HG02884 (cell line): ENCODE data around the gene CDHR4.
"Not testable (repeated sequence)": the region's sequence is repeated elsewhere in the genome, so short reads cannot be mapped to it uniquely, and the experiment has no call there.

Experiments used
- ATAC-seq: cut with Tn5 transposase; IDR thresholded peaks from one replicate; pipeline ENCODE4 v1.9.1; 2021; ENCODE audit warnings: mild to moderate bottlenecking, moderate library complexity; ENCODE audit not compliant: unreplicated experiment

Gene CDHR4

GRCh38 chr3:49781415-49782199, 18.1 kb downstream of the CDHR4 start:
- ATAC-seq = no peak

- not testable (repeated sequence) for ATAC-seq
Observed at GRCh38 chr3:49780975-49781365, 18.7 kb downstream of the CDHR4 start.

- no peak for ATAC-seq
Observed at GRCh38 chr3:49780080-49780974, 19.3 kb downstream of the CDHR4 start.

DNA sequence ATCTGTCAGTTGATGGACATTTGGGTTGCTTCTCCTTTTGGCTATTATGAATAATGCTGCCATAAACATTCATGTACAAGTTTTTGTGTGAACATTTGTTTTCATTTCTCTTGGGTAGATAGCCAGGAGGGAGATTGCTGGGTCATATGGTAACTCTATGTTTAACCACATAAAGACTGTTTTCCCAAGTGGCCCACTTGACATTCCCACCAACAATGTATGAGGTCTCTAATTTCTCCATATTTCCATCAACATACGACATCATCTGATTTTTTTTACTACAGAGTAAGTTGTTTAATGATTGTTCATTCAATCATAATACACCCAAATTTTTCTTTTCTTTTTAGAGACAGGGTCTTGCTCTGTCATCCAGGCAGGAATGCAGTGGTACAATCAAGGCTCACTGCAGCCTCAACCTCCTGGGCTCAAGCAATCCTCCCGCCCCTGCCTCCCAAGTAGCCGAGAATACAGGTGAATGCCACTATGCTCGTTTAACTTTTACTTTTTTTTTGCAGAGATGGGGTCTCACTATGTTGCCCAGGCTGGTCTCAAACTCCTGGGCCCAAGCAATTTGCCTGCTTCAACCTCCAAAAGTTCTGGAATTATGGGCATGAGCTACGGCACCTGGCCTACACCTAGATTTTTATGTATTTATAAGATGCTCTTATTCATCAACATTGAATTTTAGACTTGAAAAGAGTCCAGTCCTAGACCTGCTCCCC, 20.2 kb downstream of the CDHR4 start:
- no peak for ATAC-seq

GRCh38 chr3:49776101-49776500, 23.6 kb downstream of the CDHR4 start:
- ATAC-seq = not testable (repeated sequence)

DNA sequence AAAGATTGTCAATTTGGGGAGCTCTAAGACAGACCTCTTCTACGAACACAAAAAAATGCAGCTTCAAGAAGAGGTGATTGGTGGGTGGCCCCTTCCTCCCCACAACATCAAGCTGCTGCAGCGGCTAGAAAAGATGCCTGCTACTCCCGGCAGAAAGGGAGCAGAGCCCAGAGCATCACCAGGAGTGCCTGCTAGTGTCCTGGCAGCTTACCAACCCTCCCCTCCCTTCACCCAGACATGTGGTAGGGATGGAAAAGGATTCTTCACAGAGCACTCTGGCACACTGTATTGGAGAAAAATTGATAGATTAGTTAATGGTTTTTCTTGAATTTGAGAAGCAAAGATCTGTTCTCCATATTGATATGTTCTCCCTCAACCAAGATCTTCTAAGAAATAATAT, 24.1 kb downstream of the CDHR4 start:
- no peak for ATAC-seq

DNA sequence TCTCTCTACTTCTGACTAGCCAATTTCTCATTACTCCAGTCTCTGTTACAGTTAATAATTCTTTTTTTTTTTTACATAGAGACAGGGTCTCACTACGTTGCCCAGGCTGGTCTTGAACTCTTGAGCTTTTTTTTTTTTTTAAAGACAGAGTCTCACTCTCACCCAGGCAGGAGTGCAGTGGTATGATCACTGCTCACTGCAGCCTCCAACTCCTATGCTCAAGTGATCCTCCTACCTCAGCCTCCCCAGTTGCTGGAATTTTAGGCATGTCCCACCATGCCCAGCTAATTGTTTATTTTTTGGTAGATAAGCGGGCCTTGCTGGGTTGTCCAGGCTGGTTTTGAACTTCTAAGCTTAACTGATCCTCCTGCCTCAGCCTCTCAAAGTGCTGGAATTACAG, 27.0 kb downstream of the CDHR4 start:
- ATAC-seq = no peak

DNA sequence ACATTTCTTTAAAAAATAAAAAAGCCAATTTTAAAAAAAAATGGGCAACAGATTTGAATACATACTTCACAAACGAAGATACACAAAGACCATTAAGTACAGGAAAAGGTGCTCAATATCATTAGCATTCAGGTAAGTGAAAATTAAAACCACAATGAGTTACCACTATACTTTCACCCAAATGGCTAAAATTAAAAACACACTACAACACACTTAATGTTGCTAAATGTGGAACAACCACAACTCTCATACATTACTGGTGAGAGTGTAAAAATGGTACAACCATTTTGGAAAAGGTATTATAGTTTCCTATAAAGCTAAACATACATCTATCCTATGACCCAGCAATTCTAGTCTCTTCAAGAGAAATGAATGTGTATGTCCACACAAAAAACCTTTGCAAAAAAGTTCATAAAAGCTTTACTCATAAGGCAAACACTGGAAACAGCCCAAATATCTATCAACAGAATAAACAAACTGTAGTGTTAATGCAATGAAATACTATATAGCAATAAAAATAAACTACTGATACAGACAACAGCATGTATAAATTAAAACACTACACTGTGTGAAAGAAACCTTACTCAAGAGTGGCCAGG, 28.2 kb downstream of the CDHR4 start:
- ATAC-seq = no peak

DNA sequence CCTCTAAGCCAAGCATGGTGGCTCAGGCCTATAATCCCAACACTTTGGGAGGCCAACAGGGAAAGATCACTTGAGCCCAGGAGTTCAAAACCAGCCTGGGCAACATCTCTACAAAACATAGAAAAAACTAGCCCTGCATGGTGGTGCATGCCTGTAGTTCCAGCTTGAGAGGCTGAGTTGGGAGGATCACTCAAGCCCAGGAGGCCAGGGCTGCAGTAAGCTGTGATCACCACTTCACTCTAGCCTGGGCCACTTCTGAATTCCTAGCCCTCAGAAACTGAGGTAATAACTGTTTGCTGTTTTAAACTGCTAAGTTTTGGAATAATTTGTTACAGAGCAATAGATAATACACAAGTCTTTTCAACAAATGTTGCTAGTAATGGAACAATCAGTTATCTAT, 29.7 kb downstream of the CDHR4 start:
- no peak for ATAC-seq

DNA sequence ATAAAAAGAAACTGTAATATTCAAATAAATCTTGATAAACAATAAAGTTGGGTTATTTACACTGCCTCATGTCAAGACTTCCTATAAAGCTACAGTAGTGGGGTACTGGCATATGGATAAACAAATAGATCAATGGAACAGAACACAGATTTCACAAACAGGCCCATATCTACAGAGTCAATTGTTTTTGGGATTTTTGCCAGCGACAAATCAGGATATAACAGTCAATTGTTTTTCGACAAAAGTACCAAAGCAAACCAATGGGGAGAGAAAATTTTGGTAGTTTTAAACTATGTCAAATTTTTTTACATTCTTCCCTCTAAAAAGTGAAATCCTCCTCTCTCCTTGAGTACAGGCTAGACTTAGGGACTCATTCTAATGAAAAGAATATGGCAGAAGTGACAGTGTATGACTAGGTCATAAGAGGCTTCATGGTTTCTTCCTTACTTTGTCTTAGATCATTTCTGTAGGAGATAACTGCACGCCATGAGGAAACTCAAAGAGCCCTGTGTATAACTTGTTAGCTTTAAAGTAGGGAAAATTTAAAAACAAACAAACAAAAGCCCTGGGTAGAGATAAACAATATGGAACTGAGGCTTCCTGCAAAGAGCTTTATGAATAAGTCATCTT, 30.3 kb downstream of the CDHR4 start:
- no peak for ATAC-seq

- ATAC-seq = no peak
Observed at GRCh38 chr3:49763981-49764380, 35.7 kb downstream of the CDHR4 start.

- no peak for ATAC-seq
Observed at GRCh38 chr3:49761661-49762060, 38.0 kb downstream of the CDHR4 start.

- ATAC-seq = no peak
Observed at GRCh38 chr3:49759226-49759625, 40.4 kb downstream of the CDHR4 start.

DNA sequence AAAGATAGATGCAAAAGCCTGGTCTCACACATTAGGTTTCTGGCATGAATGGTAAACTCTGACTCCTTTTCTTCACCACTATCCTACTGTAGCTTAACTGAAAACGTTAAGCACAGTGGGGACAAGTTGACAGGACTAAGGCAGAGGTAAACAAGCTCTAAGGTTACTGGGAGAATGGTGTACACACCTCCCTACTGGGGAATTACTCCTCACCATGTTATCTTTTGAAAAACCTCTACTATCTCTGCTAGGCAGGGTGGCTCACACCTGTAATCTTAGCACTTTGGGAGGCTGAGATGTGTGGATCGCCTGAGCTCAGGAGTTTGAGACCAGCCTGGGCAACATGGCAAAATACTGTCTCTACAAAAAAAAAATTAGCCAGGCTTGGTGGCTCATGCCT, 42.5 kb downstream of the CDHR4 start:
- no peak for ATAC-seq

DNA sequence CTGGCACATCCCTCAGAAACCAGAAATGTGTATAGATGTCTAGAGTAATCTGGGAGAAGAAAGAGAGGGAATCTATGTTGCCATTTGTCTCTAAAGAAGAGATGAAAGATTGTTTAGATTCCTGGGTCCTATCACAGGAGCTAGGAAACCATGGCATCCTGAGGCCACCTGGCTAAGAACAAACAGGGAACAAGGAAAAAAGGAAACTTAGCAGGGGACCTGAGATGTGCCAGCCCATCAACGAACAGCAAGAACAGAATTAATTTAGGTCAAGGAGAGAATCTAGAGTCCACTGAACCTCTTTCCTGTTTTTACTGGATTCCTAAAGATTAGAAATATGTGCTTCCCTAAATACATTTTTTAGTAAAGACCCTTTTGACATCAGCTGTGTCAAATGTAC, 43.6 kb downstream of the CDHR4 start:
- no peak for ATAC-seq

DNA sequence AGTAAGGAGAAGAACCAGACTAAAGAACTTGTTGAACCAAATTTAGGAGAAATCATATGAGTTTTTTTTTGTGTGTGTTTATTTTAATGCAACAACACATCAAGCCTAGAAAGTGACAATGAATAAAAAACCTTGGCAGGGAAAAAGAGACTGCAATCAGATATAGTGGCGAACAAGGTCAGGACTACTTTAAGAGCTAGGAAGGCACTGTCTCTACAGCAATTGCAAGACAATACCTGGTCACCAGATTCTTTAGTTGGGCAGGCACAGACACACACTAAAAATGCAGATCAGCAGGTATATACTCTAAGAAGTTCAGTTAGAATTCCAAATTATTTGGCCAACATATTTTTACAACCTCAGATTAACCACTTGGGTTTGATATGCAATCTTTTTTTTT, 45.1 kb downstream of the CDHR4 start:
- no peak for ATAC-seq

DNA sequence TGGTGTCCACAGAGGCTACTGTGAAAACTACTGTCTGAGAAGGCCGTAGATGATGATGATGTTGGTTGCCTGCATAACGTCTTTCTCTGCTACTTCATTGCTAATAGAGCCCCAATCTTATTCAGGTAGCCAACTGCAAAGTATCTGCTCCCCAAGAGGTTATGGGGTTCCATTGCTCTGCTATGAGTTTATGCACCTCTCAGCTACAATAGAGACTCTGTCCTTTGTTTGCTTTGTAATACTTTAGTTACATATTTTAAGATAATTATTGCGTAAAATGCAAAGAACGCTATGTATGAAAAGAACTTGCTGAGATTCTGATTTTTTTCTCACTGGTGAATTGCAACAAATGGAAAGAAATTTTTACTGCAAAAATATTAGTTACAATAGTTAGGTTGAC, 48.2 kb downstream of the CDHR4 start:
- no peak for ATAC-seq

- ATAC-seq = no peak
Observed at GRCh38 chr3:49750056-49750455, 49.6 kb downstream of the CDHR4 start.

DNA sequence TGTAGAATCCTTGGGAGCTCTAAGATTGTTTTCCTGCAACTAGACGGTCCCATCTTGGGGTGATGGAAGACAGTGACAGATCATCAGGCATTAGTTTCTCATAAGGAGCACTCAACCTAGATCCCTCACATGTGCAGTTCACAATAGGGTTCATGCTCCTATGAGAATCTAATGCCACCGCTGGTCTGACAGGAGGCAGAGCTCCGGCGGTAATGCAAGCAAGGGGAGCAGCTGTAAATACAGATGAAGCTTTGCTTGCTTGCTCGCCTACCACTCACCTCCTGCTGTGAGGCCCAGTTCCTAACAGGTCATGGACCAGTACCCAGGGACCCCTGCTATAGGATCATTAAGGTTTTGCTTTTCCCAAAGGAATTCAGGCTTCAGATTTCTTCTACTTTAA, 50.8 kb downstream of the CDHR4 start:
- ATAC-seq = not testable (repeated sequence)

GRCh38 chr3:49747792-49748480, 51.7 kb downstream of the CDHR4 start:
- ATAC-seq = no peak
